A673 (cell line): ENCODE data around the gene ARMC10. TPM values are rescaled to one million over a fixed set of nuclear protein-coding genes. Genes with fewer than 3 reads are reported as not detected.

Experiments
- BruUV-seq: library from RNA; stranded (reverse); fragments of 400-500 nt; replicated peaks from 2 replicates; lab custom pipeline; 2021; lab: Mats Ljungman, UMichigan
- CTCF ChIA-PET: fragments of 300-600 bp; sonication (Branson Sonifier 250); formaldehyde crosslinking; loops from one replicate; lab custom pipeline; 2022; ENCODE audit warnings: antibody characterized with exemption; lab: Charles Lee
- POLR2A ChIA-PET: fragments of 300-600 bp; sonication (Branson Sonifier 250); formaldehyde crosslinking; loops from one replicate; lab custom pipeline; 2022; ENCODE audit warnings: antibody characterized with exemption; ENCODE audit not compliant: low non-redundant PET; lab: Charles Lee
- DNase-seq: peaks from one replicate; pipeline ENCODE4 v3.0.0-alpha.2; 2015; ENCODE audit warnings: low spot score
- H3K27ac ChIP-seq: fragments of 200-600 bp; sonication (generic); 2 replicates; pipeline ENCODE4 v1.5.1; 2016; ENCODE audit warnings: mixed run types, low read depth, mild to moderate bottlenecking, mixed read lengths, antibody characterized with exemption, low read length; ENCODE audit not compliant: poor library complexity, severe bottlenecking
- H3K27me3 ChIP-seq: fragments of 200-600 bp; sonication (generic); replicated peaks from 2 replicates; pipeline ENCODE4 v1.6.1; 2017; ENCODE audit warnings: mixed run types, low read depth, mild to moderate bottlenecking, mixed read lengths, antibody characterized with exemption, low read length; ENCODE audit not compliant: insufficient read depth, poor library complexity
- H3K36me3 ChIP-seq: fragments of 200-600 bp; sonication (generic); 2 replicates; pipeline ENCODE4 v1.6.1; 2016; ENCODE audit warnings: mixed run types, mild to moderate bottlenecking, mixed read lengths, antibody characterized with exemption, low read length; ENCODE audit not compliant: insufficient read depth, poor library complexity, severe bottlenecking
- H3K4me1 ChIP-seq: fragments of 200-600 bp; sonication (generic); 2 replicates; pipeline ENCODE4 v1.6.1; 2017; ENCODE audit warnings: mixed run types, mild to moderate bottlenecking, mixed read lengths, antibody characterized with exemption, low read length; ENCODE audit not compliant: insufficient read depth, poor library complexity, severe bottlenecking
- H3K4me3 ChIP-seq: fragments of 200-600 bp; sonication (generic); 2 replicates; pipeline ENCODE4 v1.5.1; 2016; ENCODE audit warnings: low read depth, mixed run types, mild to moderate bottlenecking, mixed read lengths, low read length; ENCODE audit not compliant: poor library complexity, severe bottlenecking
- H3K9me3 ChIP-seq: fragments of 200-600 bp; sonication (generic); 2 replicates; pipeline ENCODE4 v1.6.1; 2016; ENCODE audit warnings: mixed run types, low read depth, mild to moderate bottlenecking, mixed read lengths, antibody characterized with exemption, low read length; ENCODE audit not compliant: poor library complexity, severe bottlenecking
- CTCF ChIP-seq: fragments of 300-800, 200-600 bp; sonication (generic); conservative IDR thresholded peaks from 2 replicates; pipeline ENCODE4 v1.5.1; 2017; ENCODE audit warnings: low read depth, mild to moderate bottlenecking, antibody characterized with exemption, low read length, moderate library complexity, mixed read lengths
- EZH2 ChIP-seq: fragments of 200-600 bp; sonication (generic); IDR thresholded peaks from 2 replicates; pipeline ENCODE4 v1.6.1; 2017; ENCODE audit warnings: borderline replicate concordance, low read depth, mild to moderate bottlenecking, mixed read lengths, antibody characterized with exemption, low read length; ENCODE audit not compliant: poor library complexity, severe bottlenecking
- intact Hi-C: fragments of 100-400 bp; cut with micrococcal nuclease; formaldehyde crosslinking; loops from one replicate; pipeline ENCODE4 v1.10.0; 2022; ENCODE audit not compliant: unreplicated experiment
- total RNA-seq: library from RNA; stranded (reverse); gene quantifications from 2 replicates; pipeline ENCODE4 v1.2.3, GENCODE V29; 2021

ARMC10 gene
- total RNA-seq, 1 experiment from 2014 or later = 32.0 TPM

GRCh38 chr7:103121641-103122040, 46.7 kb downstream of the ARMC10 start:
- BruUV-seq = no TSS peak
- H3K27ac ChIP-seq = no peak overlapping the region
- H3K9me3 ChIP-seq = no peaks in the 10 kb centered on the region
- no peak for DNase-seq
- POLR2A ChIA-PET = interaction anchor here (0.6 kb wide), 1 partner anchor 214 kb away, joined by 3 read pairs; no protein-coding TSS in a partner anchor
- H3K4me1 ChIP-seq = no peaks in the 10 kb centered on the region
- CTCF ChIA-PET = no interaction called here
- TF ChIP-seq EZH2 (no peak), CTCF (no peak)
- intact Hi-C loops = no loop called here
- H3K4me3 ChIP-seq = no peak overlapping the region
- no peaks in the 10 kb centered on the region for H3K27me3 ChIP-seq
- peaks cover 10% of the 10 kb centered on the region for H3K36me3 ChIP-seq

GRCh38 chr7:103123529-103123928, 48.6 kb downstream of the ARMC10 start:
- no peak for TF ChIP-seq EZH2
- DNase-seq = no peak
- no peak overlapping the region for H3K27ac ChIP-seq
- H3K4me3 ChIP-seq = no peak overlapping the region
- ChIA-PET CTCF (no interaction called here), POLR2A (no interaction called here)
- BruUV-seq = no TSS peak
- intact Hi-C loops = no loop called here
- H3K36me3 ChIP-seq = peaks cover 10% of the 10 kb centered on the region
- H3K27me3 ChIP-seq = no peaks in the 10 kb centered on the region
- no peaks in the 10 kb centered on the region for H3K4me1 ChIP-seq
- H3K9me3 ChIP-seq = no peaks in the 10 kb centered on the region

- Histone ChIP-seq H3K9me3 (no peaks in the 10 kb centered on the region), H3K4me1 (no peaks in the 10 kb centered on the region), H3K4me3 (no peak overlapping the region), H3K27ac (no peak overlapping the region), H3K27me3 (no peaks in the 10 kb centered on the region), H3K36me3 (peaks cover 8% of the 10 kb centered on the region)
- DNase-seq = no peak
- no TSS peak for BruUV-seq
- TF ChIP-seq CTCF (no peak), EZH2 (no peak)
- CTCF ChIA-PET = no interaction called here
- POLR2A ChIA-PET = no interaction called here
- intact Hi-C loops = no loop called here
These were observed 49.6 kb downstream of the ARMC10 start for GRCh38 chr7:103124429-103124979.

- intact Hi-C loops = no loop called here
- TF ChIP-seq EZH2 = no peak
- TF ChIP-seq CTCF = no peak
- POLR2A ChIA-PET = no interaction called here
These were observed 52.1 kb downstream of the ARMC10 start for GRCh38 chr7:103127006-103127405.

More at GRCh38 chr7:103127006-103127405, 52.1 kb downstream of the ARMC10 start:
- Histone ChIP-seq H3K4me1 (no peaks in the 10 kb centered on the region), H3K9me3 (no peaks in the 10 kb centered on the region), H3K27me3 (no peaks in the 10 kb centered on the region), H3K36me3 (no peaks in the 10 kb centered on the region), H3K4me3 (no peak overlapping the region), H3K27ac (no peak overlapping the region)
- CTCF ChIA-PET = no interaction called here
- BruUV-seq = no TSS peak
- no peak for DNase-seq
